Measurements from ENCODE around the gene PARD6G. TPM values are rescaled to one million over a fixed set of nuclear protein-coding genes. Genes with fewer than 3 reads are reported as not detected.
"Not testable (repeated sequence)": the region's sequence is repeated elsewhere in the genome, so short reads cannot be mapped to it uniquely, and the experiment has no call there.

PARD6G gene, protein sequence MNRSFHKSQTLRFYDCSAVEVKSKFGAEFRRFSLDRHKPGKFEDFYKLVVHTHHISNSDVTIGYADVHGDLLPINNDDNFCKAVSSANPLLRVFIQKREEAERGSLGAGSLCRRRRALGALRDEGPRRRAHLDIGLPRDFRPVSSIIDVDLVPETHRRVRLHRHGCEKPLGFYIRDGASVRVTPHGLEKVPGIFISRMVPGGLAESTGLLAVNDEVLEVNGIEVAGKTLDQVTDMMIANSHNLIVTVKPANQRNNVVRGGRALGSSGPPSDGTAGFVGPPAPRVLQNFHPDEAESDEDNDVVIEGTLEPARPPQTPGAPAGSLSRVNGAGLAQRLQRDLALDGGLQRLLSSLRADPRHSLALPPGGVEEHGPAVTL
- polyA plus RNA-seq (2013, experiment 1 of 2) = 20.2 TPM
- polyA plus RNA-seq (2013, experiment 2 of 2) = 19.8 TPM

DNA sequence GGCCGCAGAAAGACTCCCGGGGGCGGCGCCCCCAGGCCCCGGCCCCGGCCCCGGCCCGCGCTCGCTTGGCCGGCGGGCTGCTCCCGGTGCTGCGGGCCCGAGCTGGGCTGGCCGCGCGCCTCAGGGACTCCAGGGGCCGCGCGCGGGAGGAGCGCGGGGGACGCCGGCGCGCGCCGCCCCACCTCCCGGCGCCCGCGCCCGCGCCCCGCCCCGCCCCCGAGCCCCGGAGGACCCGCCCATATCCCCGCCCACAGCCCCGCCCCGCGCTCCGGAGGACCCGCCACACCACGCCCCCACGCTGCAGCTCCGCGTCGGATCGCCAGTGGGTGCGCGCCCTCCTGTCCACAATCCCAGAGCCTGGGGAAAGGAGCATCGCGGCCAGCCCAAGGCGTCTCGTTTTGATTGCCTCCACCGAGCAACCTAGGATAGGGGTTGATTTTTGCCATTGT, at the start of gene PARD6G:
Gene PARD6G, minus strand, starts transcription at position 122 of the 449 bp plus-strand sequence. CDS start 166 bp downstream, outside the sequence.
- H3K4me1 ChIP-seq (ENCODE audit: control insufficient read depth, insufficient read depth, low read length, poor library complexity, severe bottlenecking) = peaks cover 6% of the 10 kb centered on the region
- WGBS, 2 experiments (ENCODE audit: insufficient coverage in 2 of 2) = 0% methylated on average over 27 to 30 of the region's 60 CpGs
- H3K27ac ChIP-seq (ENCODE audit: low read depth, low read length, severe bottlenecking) = no peak within 1 kb of the TSS
- H3K36me3 ChIP-seq (ENCODE audit: control insufficient read depth, insufficient read depth, low read length) = no peaks in the 10 kb centered on the region
- H3K4me3 ChIP-seq (ENCODE audit: extremely low read depth, insufficient read depth, low read length, poor library complexity, severe bottlenecking) = peak within 1 kb of the TSS; percentile 85
- H3K9me3 ChIP-seq (ENCODE audit: control insufficient read depth, low read length) = no peaks in the 10 kb centered on the region

DNA sequence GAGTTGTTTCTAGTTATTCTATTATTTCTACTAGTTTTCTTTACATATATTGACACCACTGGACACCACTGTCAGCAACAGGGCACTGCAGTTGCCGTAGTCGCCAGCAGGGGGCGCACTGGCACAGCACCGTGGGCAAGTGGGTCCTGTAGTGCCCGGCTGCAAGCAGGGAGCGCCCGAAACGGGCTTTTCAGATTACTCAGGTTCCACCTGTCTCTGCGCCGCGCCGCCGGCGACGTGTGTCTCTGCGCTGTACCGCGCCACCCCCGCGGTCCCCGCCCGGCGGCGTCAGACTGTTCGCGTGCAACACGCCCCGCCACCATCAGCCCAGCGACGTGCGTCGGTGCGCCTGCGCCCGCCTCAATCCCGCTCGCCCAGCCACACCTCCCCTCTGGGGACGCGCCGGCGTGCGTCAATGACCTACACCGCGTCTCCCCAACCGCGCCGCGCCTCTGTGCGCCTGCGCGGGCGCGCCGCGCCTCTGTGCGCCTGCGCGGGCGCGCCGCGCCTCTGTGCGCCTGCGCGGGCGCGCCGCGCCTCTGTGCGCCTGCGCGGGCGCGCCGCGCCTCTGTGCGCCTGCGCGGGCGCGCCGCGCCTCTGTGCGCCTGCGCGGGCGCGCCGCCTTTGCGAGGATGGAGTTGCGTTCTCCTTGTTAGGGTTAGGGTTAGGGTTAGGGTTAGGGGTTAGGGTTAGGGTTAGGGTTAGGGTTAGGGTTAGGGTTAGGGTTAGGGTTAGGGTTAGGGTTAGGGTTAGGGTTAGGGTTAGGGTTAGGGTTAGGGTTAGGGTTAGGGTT, 15.1 kb upstream of the PARD6G start:
- H3K27ac ChIP-seq (ENCODE audit: low read depth, low read length, severe bottlenecking); H3K4me3 ChIP-seq (ENCODE audit: extremely low read depth, insufficient read depth, low read length, poor library complexity, severe bottlenecking): not testable (repeated sequence)
- WGBS, 2 experiments (ENCODE audit: insufficient coverage in 2 of 2) = 93 to 94% methylated on average over 28 to 48 of the region's 91 CpGs

DNA sequence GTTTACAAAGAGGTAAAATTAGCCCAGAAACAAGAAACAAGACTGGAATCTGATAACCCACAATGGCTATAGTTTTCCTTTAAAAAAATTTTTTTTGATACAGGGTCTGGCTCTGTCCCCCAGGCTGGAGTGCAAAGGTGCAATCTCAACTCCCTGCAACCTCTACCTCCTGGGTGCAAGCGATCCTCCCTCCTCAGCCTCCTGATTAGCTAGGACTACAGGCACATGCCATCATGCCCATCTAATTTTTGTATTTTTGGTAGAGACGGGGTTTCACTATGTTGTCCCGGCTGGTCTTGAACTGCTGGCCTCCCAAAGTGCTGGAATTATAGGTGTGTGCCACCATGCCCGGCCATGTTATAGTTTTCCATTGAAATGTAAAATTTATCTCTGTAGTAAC, 12.3 kb upstream of the PARD6G start:
- WGBS, 2 experiments (ENCODE audit: insufficient coverage in 2 of 2) = 92% methylated on average over 2 of the region's 4 CpGs; no CpG with 5 or more reads in 1 of the 2 experiments
- H3K4me3 ChIP-seq (ENCODE audit: extremely low read depth, insufficient read depth, low read length, poor library complexity, severe bottlenecking) = no peak overlapping the region
- H3K27ac ChIP-seq (ENCODE audit: low read depth, low read length, severe bottlenecking) = no peak overlapping the region
- peaks cover 6% of the 10 kb centered on the region for H3K9me3 ChIP-seq (ENCODE audit: control insufficient read depth, low read length)
- H3K36me3 ChIP-seq (ENCODE audit: control insufficient read depth, insufficient read depth, low read length) = no peaks in the 10 kb centered on the region
- no peaks in the 10 kb centered on the region for H3K4me1 ChIP-seq (ENCODE audit: control insufficient read depth, insufficient read depth, low read length, poor library complexity, severe bottlenecking)

More for the DNA sequence above, 15.1 kb upstream of the PARD6G start:
- H3K36me3 ChIP-seq (ENCODE audit: control insufficient read depth, insufficient read depth, low read length); H3K9me3 ChIP-seq (ENCODE audit: control insufficient read depth, low read length); H3K4me1 ChIP-seq (ENCODE audit: control insufficient read depth, insufficient read depth, low read length, poor library complexity, severe bottlenecking): not testable (repeated sequence)

DNA sequence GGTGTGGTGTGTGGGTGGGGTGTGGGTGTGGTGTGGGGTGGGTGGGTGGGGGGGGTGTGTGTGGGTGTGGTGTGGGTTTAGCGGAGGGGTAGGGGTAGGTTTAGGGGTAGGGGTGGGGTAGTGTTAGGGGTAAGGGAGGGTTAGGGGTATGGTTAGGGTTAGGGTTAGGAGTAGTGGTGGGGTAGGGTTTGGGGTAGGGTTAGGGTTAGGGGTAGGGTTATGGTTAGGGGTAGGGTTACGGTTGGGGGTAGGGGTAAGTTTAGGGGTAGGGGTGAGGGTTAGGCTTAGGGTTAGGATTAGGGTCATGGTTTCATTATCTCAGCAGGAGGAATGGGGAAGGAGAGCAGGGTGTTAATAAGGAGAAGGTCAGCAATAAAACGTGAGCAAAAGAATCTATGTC, 11.3 kb upstream of the PARD6G start:
- Histone ChIP-seq H3K36me3 (ENCODE audit: control insufficient read depth, insufficient read depth, low read length) (no peaks in the 10 kb centered on the region), H3K27ac (ENCODE audit: low read depth, low read length, severe bottlenecking) (no peak overlapping the region), H3K4me3 (ENCODE audit: extremely low read depth, insufficient read depth, low read length, poor library complexity, severe bottlenecking) (no peak overlapping the region), H3K4me1 (ENCODE audit: control insufficient read depth, insufficient read depth, low read length, poor library complexity, severe bottlenecking) (no peaks in the 10 kb centered on the region), H3K9me3 (ENCODE audit: control insufficient read depth, low read length) (peaks cover 12% of the 10 kb centered on the region)
- WGBS, 2 experiments (ENCODE audit: insufficient coverage in 2 of 2) = 86% methylated on average over 1 of the region's 3 CpGs; no CpG with 5 or more reads in 1 of the 2 experiments

DNA sequence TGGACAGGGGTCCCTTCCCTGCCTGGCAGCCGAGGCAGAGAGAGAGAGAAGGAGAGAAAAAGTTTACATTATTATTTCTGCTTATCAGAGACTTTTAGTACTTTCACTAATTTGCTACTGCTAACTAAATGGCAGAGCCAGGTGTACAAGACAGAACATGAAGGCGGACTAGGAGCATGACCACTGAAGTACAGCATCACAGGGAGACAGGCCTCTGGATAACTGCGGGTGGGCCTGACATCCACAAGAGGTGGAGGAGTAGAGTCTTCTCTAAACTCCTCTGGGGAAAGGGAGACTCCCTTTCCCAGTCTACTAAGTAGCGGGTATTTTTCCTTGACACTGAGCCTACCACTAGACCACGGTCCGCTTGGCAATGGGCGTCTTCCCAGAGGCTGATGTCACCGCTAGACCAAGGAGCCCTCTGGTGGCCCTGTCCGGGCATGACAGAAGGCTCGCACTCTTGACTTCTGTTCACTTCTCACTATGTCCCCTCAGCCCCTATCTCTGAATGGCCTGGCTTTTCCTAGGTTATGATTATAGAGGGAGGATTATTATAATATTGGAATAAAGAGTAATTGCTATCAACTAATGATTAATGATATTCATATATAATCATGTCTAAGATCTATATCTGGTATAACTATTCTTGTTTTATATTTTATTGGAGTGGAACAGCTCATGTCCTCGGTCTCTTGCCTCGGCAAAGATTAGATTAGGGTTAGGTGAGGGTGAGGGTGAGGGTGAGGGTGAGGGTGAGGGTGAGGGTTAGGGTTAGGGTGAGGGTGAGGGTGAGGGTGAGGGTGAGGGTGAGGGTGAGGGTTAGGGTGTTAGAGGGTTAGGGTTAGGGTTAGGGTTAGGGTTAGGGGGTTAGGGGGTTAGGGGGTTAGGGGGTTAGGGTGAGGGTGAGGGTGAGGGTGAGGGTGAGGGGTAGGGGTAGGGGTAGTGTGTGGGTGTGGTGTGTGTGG, 10.5 kb upstream of the PARD6G start:
- WGBS, 2 experiments (ENCODE audit: insufficient coverage in 2 of 2) = 27 to 36% methylated on average over 8 to 9 of the region's 12 CpGs
- not testable (repeated sequence) for H3K36me3 ChIP-seq (ENCODE audit: control insufficient read depth, insufficient read depth, low read length); H3K4me1 ChIP-seq (ENCODE audit: control insufficient read depth, insufficient read depth, low read length, poor library complexity, severe bottlenecking); H3K4me3 ChIP-seq (ENCODE audit: extremely low read depth, insufficient read depth, low read length, poor library complexity, severe bottlenecking); H3K27ac ChIP-seq (ENCODE audit: low read depth, low read length, severe bottlenecking)
- H3K9me3 ChIP-seq (ENCODE audit: control insufficient read depth, low read length) = peaks cover 12% of the 10 kb centered on the region

DNA sequence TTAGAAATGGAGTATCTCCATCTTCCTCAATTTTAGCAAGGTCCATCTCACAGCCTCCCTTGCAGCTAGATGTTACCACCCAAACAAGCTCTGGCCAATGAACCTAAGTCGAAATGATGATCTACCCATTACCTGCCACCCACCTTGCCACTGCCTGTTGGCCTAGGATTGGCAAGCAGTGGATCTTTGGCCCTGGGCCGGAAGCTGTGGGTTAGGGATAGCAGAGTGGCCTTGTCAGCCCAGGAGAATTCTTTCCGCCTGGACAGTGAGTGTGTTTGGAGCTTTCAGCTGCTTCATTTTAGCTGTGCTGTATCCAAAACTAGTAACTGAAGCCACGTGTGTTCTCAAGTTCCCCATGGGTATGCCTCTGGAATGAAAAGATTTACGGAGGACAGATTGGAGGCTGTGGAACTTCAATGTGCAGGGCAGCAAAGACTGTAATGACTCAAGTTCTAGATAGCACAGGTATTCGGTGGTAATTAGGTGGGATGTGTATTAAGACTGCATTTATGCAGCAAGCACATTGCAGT, 7.7 kb upstream of the PARD6G start:
- Histone ChIP-seq H3K27ac (ENCODE audit: low read depth, low read length, severe bottlenecking) (no peak overlapping the region), H3K9me3 (ENCODE audit: control insufficient read depth, low read length) (peaks cover 12% of the 10 kb centered on the region), H3K36me3 (ENCODE audit: control insufficient read depth, insufficient read depth, low read length) (no peaks in the 10 kb centered on the region), H3K4me1 (ENCODE audit: control insufficient read depth, insufficient read depth, low read length, poor library complexity, severe bottlenecking) (peaks cover 9% of the 10 kb centered on the region), H3K4me3 (ENCODE audit: extremely low read depth, insufficient read depth, low read length, poor library complexity, severe bottlenecking) (no peak overlapping the region)
- WGBS, 2 experiments (ENCODE audit: insufficient coverage in 2 of 2) = 70 to 75% methylated on average over 5 of the region's 6 CpGs

DNA sequence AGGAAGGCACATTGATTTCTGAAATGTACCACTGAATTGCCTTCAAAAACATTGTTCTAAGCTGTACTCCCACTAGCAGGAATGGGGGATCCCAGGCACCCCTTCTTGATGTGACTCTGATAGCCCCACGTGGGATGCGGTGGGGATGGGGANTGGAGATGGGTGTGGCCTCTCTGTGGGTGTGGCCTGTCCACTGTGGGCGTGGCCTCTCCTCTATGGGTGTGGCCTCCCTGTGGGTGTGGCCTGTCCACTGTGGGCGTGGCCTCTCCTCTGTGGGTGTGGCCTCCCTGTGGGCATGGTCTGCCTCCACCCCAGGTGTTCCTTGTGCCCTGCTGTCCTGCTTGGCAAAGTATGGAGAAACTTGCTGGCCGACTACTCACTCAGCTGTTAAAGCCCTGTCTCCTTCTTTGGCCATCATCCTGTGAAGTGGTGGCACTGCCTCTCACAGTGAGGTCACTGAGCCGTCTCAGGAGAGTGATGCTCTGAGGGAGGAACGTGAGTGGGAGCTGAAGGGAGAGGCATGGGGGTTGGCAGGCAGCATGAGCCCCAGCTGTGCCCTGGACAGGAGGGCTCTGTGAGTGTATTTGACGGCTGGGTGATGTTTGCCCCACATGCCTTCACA, 6.7 kb upstream of the PARD6G start:
- 81 to 83% methylated on average over 6 to 8 of the region's 8 CpGs for WGBS, 2 experiments (ENCODE audit: insufficient coverage in 2 of 2)
- Histone ChIP-seq H3K36me3 (ENCODE audit: control insufficient read depth, insufficient read depth, low read length) (no peaks in the 10 kb centered on the region), H3K27ac (ENCODE audit: low read depth, low read length, severe bottlenecking) (no peak overlapping the region), H3K4me1 (ENCODE audit: control insufficient read depth, insufficient read depth, low read length, poor library complexity, severe bottlenecking) (peaks cover 9% of the 10 kb centered on the region), H3K4me3 (ENCODE audit: extremely low read depth, insufficient read depth, low read length, poor library complexity, severe bottlenecking) (no peak overlapping the region), H3K9me3 (ENCODE audit: control insufficient read depth, low read length) (peaks cover 12% of the 10 kb centered on the region)

DNA sequence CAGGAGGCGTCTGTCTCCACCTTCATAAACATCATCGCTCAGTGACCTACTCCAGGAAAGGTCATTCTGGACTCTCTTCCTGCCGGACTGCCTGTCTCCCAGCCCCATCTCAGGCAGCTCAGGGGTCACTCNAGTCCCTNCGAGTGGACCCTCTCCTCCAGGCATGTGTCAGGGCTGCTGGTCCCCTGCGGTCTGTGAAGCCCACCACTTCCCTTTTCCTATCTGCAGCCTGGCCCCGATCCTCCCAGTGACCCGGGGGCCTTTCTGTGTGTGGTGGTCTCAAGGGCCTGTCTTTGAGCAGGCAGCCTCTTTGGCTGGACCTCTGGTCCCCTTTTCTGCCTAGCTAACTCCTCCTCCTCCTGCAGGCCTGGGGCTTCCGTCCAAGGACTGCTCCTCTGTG, 5.9 kb upstream of the PARD6G start:
- peaks cover 9% of the 10 kb centered on the region for H3K4me1 ChIP-seq (ENCODE audit: control insufficient read depth, insufficient read depth, low read length, poor library complexity, severe bottlenecking)
- WGBS, 2 experiments (ENCODE audit: insufficient coverage in 2 of 2) = 95 to 96% methylated on average over 6 to 7 of the region's 8 CpGs
- H3K4me3 ChIP-seq (ENCODE audit: extremely low read depth, insufficient read depth, low read length, poor library complexity, severe bottlenecking) = no peak overlapping the region
- no peaks in the 10 kb centered on the region for H3K36me3 ChIP-seq (ENCODE audit: control insufficient read depth, insufficient read depth, low read length)
- H3K9me3 ChIP-seq (ENCODE audit: control insufficient read depth, low read length) = peaks cover 12% of the 10 kb centered on the region
- H3K27ac ChIP-seq (ENCODE audit: low read depth, low read length, severe bottlenecking) = no peak overlapping the region

DNA sequence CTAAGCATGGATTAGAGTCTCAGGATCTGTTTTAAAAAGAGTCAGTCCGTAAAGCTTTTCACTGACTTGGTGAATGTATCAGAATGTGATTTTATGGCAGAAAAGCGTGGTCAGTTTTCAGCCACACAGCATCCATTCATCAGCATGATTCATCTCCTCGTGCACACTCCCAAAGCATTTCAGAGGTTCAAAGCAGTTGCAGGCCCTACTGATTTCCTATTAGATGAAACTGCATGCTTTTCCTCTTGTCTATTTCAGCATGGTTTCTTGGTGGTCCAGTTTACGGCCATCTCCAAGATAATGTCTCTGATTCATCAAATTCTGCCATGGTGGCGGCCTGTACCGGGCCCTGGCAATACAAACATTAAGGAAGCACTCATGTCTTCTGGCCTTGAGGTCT, 4.8 kb upstream of the PARD6G start:
- H3K9me3 ChIP-seq (ENCODE audit: control insufficient read depth, low read length) = peaks cover 12% of the 10 kb centered on the region
- 88 to 98% methylated on average over 4 to 5 of the region's 6 CpGs for WGBS, 2 experiments (ENCODE audit: insufficient coverage in 2 of 2)
- peaks cover 9% of the 10 kb centered on the region for H3K4me1 ChIP-seq (ENCODE audit: control insufficient read depth, insufficient read depth, low read length, poor library complexity, severe bottlenecking)
- H3K27ac ChIP-seq (ENCODE audit: low read depth, low read length, severe bottlenecking) = no peak overlapping the region
- no peaks in the 10 kb centered on the region for H3K36me3 ChIP-seq (ENCODE audit: control insufficient read depth, insufficient read depth, low read length)
- no peak overlapping the region for H3K4me3 ChIP-seq (ENCODE audit: extremely low read depth, insufficient read depth, low read length, poor library complexity, severe bottlenecking)
